GM12878 (cell line): ENCODE measurements around the gene TRPM5. TPM values are rescaled to one million over a fixed set of nuclear protein-coding genes. Genes with fewer than 3 reads are reported as not detected.

ENCODE experiments used
- ATAC-seq: fragments of 200-7000 bp; cut with Tn5 transposase; 3 replicates; pipeline ENCODE4 v1.9.1; 2020; ENCODE audit warnings: mild to moderate bottlenecking, moderate library complexity
- BruUV-seq: library from RNA; stranded (reverse); fragments of 400-500 nt; replicated peaks from 2 replicates; lab custom pipeline; 2021; lab: Mats Ljungman, UMichigan
- CTCF ChIA-PET: fragments of 300-600 bp; sonication (Branson Sonifier 250); formaldehyde crosslinking; extraction: SDS; loops from one replicate; lab custom pipeline; 2021; ENCODE audit warnings: inconsistent platforms; lab: Yijun Ruan, JAX
- POLR2A ChIA-PET: fragments of 350-600 bp; formaldehyde crosslinking; extraction: SDS; loops from one replicate; lab custom pipeline; 2021; ENCODE audit warnings: inconsistent platforms; lab: Charles Lee
- RAD21 ChIA-PET: fragments of 300-600 bp; sonication (Branson Sonifier 250); formaldehyde crosslinking; loops from one replicate; lab custom pipeline; 2023; ENCODE audit warnings: antibody characterized with exemption; ENCODE audit not compliant: unreplicated experiment; lab: Charles Lee
- SMC1A ChIA-PET: fragments of 300-600 bp; sonication (Branson Sonifier 250); formaldehyde crosslinking; loops from one replicate; lab custom pipeline; 2023; ENCODE audit not compliant: unreplicated experiment, uncharacterized antibody; lab: Charles Lee
- DNase-seq: peaks from one replicate; pipeline ENCODE4 v3.0.0-alpha.2; 2011; ENCODE audit warnings: low read depth, low spot score
- FAIRE-seq: peaks from 3 replicates; lab custom pipeline; 2011; peaks lifted over from hg19 to GRCh38; lab: Jason Lieb, UNC
- H2AFZ ChIP-seq: 2 replicates; pipeline ENCODE4 v1.6.0; 2011; ENCODE audit warnings: low read depth, low read length, control low read depth; ENCODE audit not compliant: control insufficient read depth
- H3K27ac ChIP-seq: 2 replicates; pipeline ENCODE4 v1.5.1; 2011; ENCODE audit warnings: control low read depth; ENCODE audit not compliant: control insufficient read depth, insufficient read depth
- H3K27me3 ChIP-seq, 2 experiments: replicated peaks in 1 of 2; 2 replicates each; pipeline versions ENCODE4 v1.6.0 to v1.6.1; 2011; ENCODE audit warnings: low read length in 1 of 2; ENCODE audit not compliant: control insufficient read depth in 2 of 2, insufficient read depth in 2 of 2
- H3K36me3 ChIP-seq, 2 experiments: 2 replicates each; pipeline ENCODE4 v1.5.1; 2011; ENCODE audit warnings: low read length in 1 of 2; ENCODE audit not compliant: control insufficient read depth in 2 of 2, insufficient read depth in 2 of 2
- H3K4me1 ChIP-seq: 2 replicates; pipeline ENCODE4 v1.6.1; 2011; ENCODE audit warnings: mild to moderate bottlenecking, low read length, moderate library complexity, mixed read lengths; ENCODE audit not compliant: control insufficient read depth, insufficient read depth
- H3K4me2 ChIP-seq: 2 replicates; pipeline ENCODE4 v1.6.0; 2011; ENCODE audit warnings: control low read depth; ENCODE audit not compliant: control insufficient read depth, insufficient read depth
- H3K4me3 ChIP-seq: fragments of 200-600 bp; sonication (generic); 2 replicates; pipeline ENCODE4 v1.5.1; 2016
- H3K79me2 ChIP-seq: 2 replicates; pipeline ENCODE4 v1.6.0; 2011; ENCODE audit warnings: low read length; ENCODE audit not compliant: control insufficient read depth, insufficient read depth
- H3K9ac ChIP-seq: 2 replicates; pipeline ENCODE4 v1.8.0; 2011; ENCODE audit warnings: low read length, control low read depth, mixed read lengths; ENCODE audit not compliant: control insufficient read depth, insufficient read depth
- H3K9me3 ChIP-seq: replicated peaks from 3 replicates; pipeline ENCODE4 v1.5.1; 2011; ENCODE audit warnings: mild to moderate bottlenecking, low read length; ENCODE audit not compliant: control insufficient read depth, insufficient read depth
- H4K20me1 ChIP-seq: 2 replicates; pipeline ENCODE4 v1.6.0; 2011; ENCODE audit not compliant: control insufficient read depth, insufficient read depth
- BRCA1 ChIP-seq: IDR thresholded peaks from 2 replicates; pipeline ENCODE4 v1.6.1; 2011; ENCODE audit warnings: low read depth, low read length, improper control_type of control experiment
- CBFB ChIP-seq: IDR thresholded peaks from 2 replicates; pipeline ENCODE4 v1.6.1; 2016; ENCODE audit warnings: antibody characterized with exemption, low read depth
- CBX5 ChIP-seq: sonication (generic); IDR thresholded peaks from 2 replicates; pipeline ENCODE4 v1.6.1; 2016; ENCODE audit warnings: low read depth, moderate library complexity, mild to moderate bottlenecking, inconsistent platforms
- FOS ChIP-seq: IDR thresholded peaks from 3 replicates; pipeline ENCODE4 v1.6.1; 2011; ENCODE audit warnings: borderline replicate concordance; ENCODE audit not compliant: insufficient read length; ENCODE audit errors: extremely low read depth
- GATAD2B ChIP-seq: fragments of 450-650 bp; conservative IDR thresholded peaks from 2 replicates; pipeline ENCODE4 v1.6.1; 2017; ENCODE audit warnings: low read depth, mild to moderate bottlenecking, moderate library complexity
- HDAC2 ChIP-seq: fragments of 200-600 bp; sonication (generic); IDR thresholded peaks from 2 replicates; pipeline ENCODE4 v1.6.1; 2017
- IRF3 ChIP-seq: fragments of 450-650 bp; IDR thresholded peaks from 2 replicates; pipeline ENCODE4 v1.6.1; 2014; ENCODE audit warnings: mild to moderate bottlenecking
- MAX ChIP-seq: IDR thresholded peaks from 2 replicates; pipeline ENCODE4 v1.6.1; 2012; ENCODE audit warnings: low read depth, low read length, improper control_type of control experiment
- POLR2AphosphoS5 ChIP-seq: IDR thresholded peaks from 2 replicates; pipeline ENCODE4 v1.6.1; 2011; ENCODE audit warnings: mild to moderate bottlenecking, low read length, inconsistent platforms
- POU2F2 ChIP-seq: IDR thresholded peaks from 3 replicates; pipeline ENCODE4 v1.6.1; 2011; ENCODE audit warnings: low read depth, mild to moderate bottlenecking, low read length, borderline replicate concordance
- RB1 ChIP-seq: fragments of 450-650 bp; formaldehyde crosslinking; IDR thresholded peaks from 2 replicates; pipeline ENCODE4 v1.6.1; 2017; ENCODE audit warnings: mild to moderate bottlenecking, borderline replicate concordance
- RELA ChIP-seq: fragments of 450-650 bp; IDR thresholded peaks from 2 replicates; pipeline ENCODE4 v1.8.0; 2014; ENCODE audit warnings: borderline replicate concordance; ENCODE audit not compliant: partially characterized antibody
- RUNX3 ChIP-seq: IDR thresholded peaks from 2 replicates; pipeline ENCODE4 v1.6.1; 2012; ENCODE audit warnings: low read length, inconsistent platforms
- SMARCA5 ChIP-seq: fragments of 450-650 bp; IDR thresholded peaks from 2 replicates; pipeline ENCODE4 v1.6.1; 2017; ENCODE audit warnings: mild to moderate bottlenecking
- USF2 ChIP-seq: IDR thresholded peaks from 2 replicates; pipeline ENCODE4 v1.6.1; 2011; ENCODE audit warnings: low read depth, low read length, improper control_type of control experiment, borderline replicate concordance
- YY1 ChIP-seq: IDR thresholded peaks from 2 replicates; pipeline ENCODE4 v1.6.1; 2011; ENCODE audit warnings: low read depth, mild to moderate bottlenecking, low read length
- ZBED1 ChIP-seq: IDR thresholded peaks from 2 replicates; pipeline ENCODE4 v1.6.1; 2016; ENCODE audit warnings: borderline replicate concordance
- ZNF217 ChIP-seq: fragments of 450-650 bp; IDR thresholded peaks from 2 replicates; pipeline ENCODE4 v1.6.1; 2017; ENCODE audit warnings: antibody characterized with exemption, mild to moderate bottlenecking
- WGBS: methylation state at CpG from one replicate; pipeline ENCODE4 v1.1.6; 2016; ENCODE audit warnings: low lambda C conversion rate; ENCODE audit not compliant: insufficient replicate concordance, insufficient coverage; ENCODE audit errors: missing lambda C conversion rate; 5-methylcytosine and 5-hydroxymethylcytosine counted together
- in situ Hi-C: fragments of 300-500 bp; cut with MboI; formaldehyde crosslinking; loops from 9 replicates; pipeline ENCODE4 v1.14.3; 2018; ENCODE audit warnings: mixed read lengths
- intact Hi-C: fragments of 100-400 bp; cut with micrococcal nuclease; formaldehyde crosslinking; loops from one replicate; pipeline ENCODE4 v1.14.2; 2022; ENCODE audit not compliant: unreplicated experiment
- polyA plus RNA-seq, 11 experiments: library from polyadenylated mRNA; depleted of rRNA in 4 of 11; unstranded in 6 of 11; stranded (reverse) in 5 of 11; fragments of >200 nt; fragmentation: Nextera tagmentation in 4 of 11; fragmentation: Illumina TruSeq in 1 of 11; extraction: Ambion mirVana in 4 of 11; extraction: Trizol in 1 of 11; gene quantifications; 1 replicate in 1 of 11; 2 replicates in 10 of 11; pipeline versions ENCODE4 v1.2.1 to v1.2.3, GENCODE V29; 2011 to 2016; ENCODE audit warnings: inconsistent platforms in 2 of 11, missing spikeins in 2 of 11, low read depth in 1 of 11
- total RNA-seq, 4 experiments: library from RNA; depleted of rRNA in 3 of 4; stranded (reverse); fragments of >200 nt in 3 of 4; fragmentation: Illumina TruSeq in 1 of 4; extraction: Trizol in 1 of 4; gene quantifications; 2 replicates each; pipeline versions ENCODE4 v1.2.1 to v1.2.3, GENCODE V29; 2013 to 2021
- TF ChIP-seq, protein P1 (sequence below): fragments of 450-650 bp; formaldehyde crosslinking; IDR thresholded peaks from 2 replicates; pipeline ENCODE4 v1.4.0; 2020; ENCODE audit warnings: mild to moderate bottlenecking, moderate library complexity

TRPM5 gene
- total and polyA plus RNA-seq, 10 of the 15 experiments (the other 5 are each of a cell fraction or from before 2014, with no cell fraction given): not detected

DNA sequence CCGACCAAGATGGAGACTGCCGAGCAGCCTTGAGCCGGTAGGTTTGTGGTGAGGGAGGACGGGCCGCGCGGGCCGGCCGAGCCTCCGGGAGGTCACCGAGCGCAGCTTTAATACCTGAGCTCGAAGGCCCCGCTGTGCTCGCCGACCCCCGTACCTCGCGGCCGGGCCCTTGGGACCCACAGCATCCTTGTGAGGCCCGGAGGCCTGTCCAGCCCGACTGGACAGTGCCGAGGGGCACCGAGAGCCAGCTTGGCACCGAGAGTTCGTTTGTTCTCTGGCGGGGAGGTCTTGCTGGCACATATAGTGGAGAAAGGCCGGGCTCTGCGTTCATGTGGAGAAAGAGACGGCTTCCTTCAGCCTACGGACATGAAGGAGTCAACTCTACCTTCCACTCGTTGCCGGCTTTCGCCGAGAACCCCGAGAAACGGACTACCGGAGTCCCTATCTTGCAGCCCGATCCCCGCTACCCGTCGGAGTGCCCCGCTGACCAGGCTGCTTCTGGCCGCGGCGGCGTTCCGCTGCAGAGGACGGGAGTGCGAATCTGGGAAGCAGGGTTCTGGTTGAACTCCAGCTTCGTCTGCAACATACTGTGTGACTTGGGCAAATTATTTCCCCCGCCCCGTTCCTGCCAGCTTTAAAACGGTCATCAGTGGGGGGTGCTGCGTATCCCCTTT is 43.4 kb downstream of the TRPM5 start:
- Histone ChIP-seq H4K20me1 (no peaks in the 10 kb centered on the region), H3K36me3 (peaks cover 5 to 12% of the 10 kb centered on the region in 2 experiments; a peak in 3 of 4 replicates), H3K79me2 (peaks cover 24% of the 10 kb centered on the region), H3K4me3 (peak overlapping the region; percentile 92), H3K4me2 (peak overlapping the region; percentile 93), H2AFZ (peak overlapping the region; percentile 59), H3K4me1 (peaks cover 10% of the 10 kb centered on the region), H3K27ac (peak overlapping the region; percentile 28), H3K9ac (peak overlapping the region; percentile 81), H3K9me3 (no peaks in the 10 kb centered on the region), H3K27me3 (no peaks in the 10 kb centered on the region)
- ATAC-seq: peak; percentile 1
- 1% methylated on average over 50 of the region's 55 CpGs for WGBS
- RAD21 ChIA-PET: interaction anchor here (0.6 to 3.5 kb wide), 7 partner anchors 14 to 95 kb away, joined by 3 to 18 read pairs (median 6); partner anchors contain the start of gene CD81
- CTCF ChIA-PET: interaction anchor here (0.6 to 5.1 kb wide), 9 partner anchors 14 to 518 kb away, joined by 3 to 37 read pairs (median 6); no protein-coding TSS in a partner anchor
- BruUV-seq: TSS peak; percentile 79
- SMC1A ChIA-PET: interaction anchor here (0.6 to 3.4 kb wide), 5 partner anchors 14 to 96 kb away, joined by 3 to 16 read pairs (median 6); no protein-coding TSS in a partner anchor
- POLR2A ChIA-PET: interaction anchor here (0.6 to 3.4 kb wide), 10 partner anchors 14 to 1652 kb away, joined by 3 to 33 read pairs (median 5); partner anchors contain the start of gene CD81
- no peak for DNase-seq
- intact Hi-C loops (loop anchor here (5.0 kb wide), 1 partner anchor 549 kb away; the partner anchor contains the start of gene LSP1), in situ Hi-C loops (no loop called here)
- peak; percentile 13 for FAIRE-seq
- no peak for TF ChIP-seq IRF3
- no peak for TF ChIP-seq CBX5
- 0 out of 2 replicates have a peak, but pooled peaks have one; percentile 92 for TF ChIP-seq YY1
- TF ChIP-seq FOS: no peak
- TF ChIP-seq CBFB: 0 out of 2 replicates have a peak, but pooled peaks have one; percentile 0
- no peak for TF ChIP-seq SMARCA5
- TF ChIP-seq GATAD2B: 0 out of 2 replicates have a peak, but pooled peaks have one; percentile 21
- no peak for TF ChIP-seq RUNX3
- no peak for TF ChIP-seq POLR2AphosphoS5
- no peak for TF ChIP-seq RELA
- no peak for TF ChIP-seq ZBED1
- no peak for TF ChIP-seq ZNF217
- TF ChIP-seq HDAC2: no peak
- no peak for TF ChIP-seq POU2F2
- TF ChIP-seq, protein P1, sequence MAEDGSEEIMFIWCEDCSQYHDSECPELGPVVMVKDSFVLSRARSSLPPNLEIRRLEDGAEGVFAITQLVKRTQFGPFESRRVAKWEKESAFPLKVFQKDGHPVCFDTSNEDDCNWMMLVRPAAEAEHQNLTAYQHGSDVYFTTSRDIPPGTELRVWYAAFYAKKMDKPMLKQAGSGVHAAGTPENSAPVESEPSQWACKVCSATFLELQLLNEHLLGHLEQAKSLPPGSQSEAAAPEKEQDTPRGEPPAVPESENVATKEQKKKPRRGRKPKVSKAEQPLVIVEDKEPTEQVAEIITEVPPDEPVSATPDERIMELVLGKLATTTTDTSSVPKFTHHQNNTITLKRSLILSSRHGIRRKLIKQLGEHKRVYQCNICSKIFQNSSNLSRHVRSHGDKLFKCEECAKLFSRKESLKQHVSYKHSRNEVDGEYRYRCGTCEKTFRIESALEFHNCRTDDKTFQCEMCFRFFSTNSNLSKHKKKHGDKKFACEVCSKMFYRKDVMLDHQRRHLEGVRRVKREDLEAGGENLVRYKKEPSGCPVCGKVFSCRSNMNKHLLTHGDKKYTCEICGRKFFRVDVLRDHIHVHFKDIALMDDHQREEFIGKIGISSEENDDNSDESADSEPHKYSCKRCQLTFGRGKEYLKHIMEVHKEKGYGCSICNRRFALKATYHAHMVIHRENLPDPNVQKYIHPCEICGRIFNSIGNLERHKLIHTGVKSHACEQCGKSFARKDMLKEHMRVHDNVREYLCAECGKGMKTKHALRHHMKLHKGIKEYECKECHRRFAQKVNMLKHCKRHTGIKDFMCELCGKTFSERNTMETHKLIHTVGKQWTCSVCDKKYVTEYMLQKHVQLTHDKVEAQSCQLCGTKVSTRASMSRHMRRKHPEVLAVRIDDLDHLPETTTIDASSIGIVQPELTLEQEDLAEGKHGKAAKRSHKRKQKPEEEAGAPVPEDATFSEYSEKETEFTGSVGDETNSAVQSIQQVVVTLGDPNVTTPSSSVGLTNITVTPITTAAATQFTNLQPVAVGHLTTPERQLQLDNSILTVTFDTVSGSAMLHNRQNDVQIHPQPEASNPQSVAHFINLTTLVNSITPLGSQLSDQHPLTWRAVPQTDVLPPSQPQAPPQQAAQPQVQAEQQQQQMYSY: no peak
- peak; percentile 14; the same call in 1 of the 2 replicates for TF ChIP-seq RB1
- no peak for TF ChIP-seq BRCA1
- no peak; the same call in 1 of the 2 replicates for TF ChIP-seq MAX
- TF ChIP-seq USF2: no peak
